Frontal cortex (tissue), 4 donors: ENCODE results near the gene SOAT2. TPM values are rescaled to one million over a fixed set of nuclear protein-coding genes. Genes with fewer than 3 reads are reported as not detected.
"Not testable (repeated sequence)": the region's sequence is repeated elsewhere in the genome, so short reads cannot be mapped to it uniquely, and the experiment has no call there.

ENCODE experiments used
- DNase-seq, 2 donors: peaks; one replicate each; pipeline ENCODE4 v3.0.0; 2012; ENCODE audit warnings: low spot score in 2 of 2
- FAIRE-seq: peaks from 2 replicates; lab custom pipeline; 2012; peaks lifted over from hg19 to GRCh38; lab: Jason Lieb, UNC
- total RNA-seq: library from RNA; depleted of rRNA; stranded (reverse); fragments of >200 nt; gene quantifications from one replicate; pipeline ENCODE4 v1.2.3, GENCODE V29; 2014
- donor health status: control.
- donor health status: control.
- donor health status: control.

Gene SOAT2
- total RNA-seq, 1 donor from 2014 or later, result under 0.01 TPM

DNA sequence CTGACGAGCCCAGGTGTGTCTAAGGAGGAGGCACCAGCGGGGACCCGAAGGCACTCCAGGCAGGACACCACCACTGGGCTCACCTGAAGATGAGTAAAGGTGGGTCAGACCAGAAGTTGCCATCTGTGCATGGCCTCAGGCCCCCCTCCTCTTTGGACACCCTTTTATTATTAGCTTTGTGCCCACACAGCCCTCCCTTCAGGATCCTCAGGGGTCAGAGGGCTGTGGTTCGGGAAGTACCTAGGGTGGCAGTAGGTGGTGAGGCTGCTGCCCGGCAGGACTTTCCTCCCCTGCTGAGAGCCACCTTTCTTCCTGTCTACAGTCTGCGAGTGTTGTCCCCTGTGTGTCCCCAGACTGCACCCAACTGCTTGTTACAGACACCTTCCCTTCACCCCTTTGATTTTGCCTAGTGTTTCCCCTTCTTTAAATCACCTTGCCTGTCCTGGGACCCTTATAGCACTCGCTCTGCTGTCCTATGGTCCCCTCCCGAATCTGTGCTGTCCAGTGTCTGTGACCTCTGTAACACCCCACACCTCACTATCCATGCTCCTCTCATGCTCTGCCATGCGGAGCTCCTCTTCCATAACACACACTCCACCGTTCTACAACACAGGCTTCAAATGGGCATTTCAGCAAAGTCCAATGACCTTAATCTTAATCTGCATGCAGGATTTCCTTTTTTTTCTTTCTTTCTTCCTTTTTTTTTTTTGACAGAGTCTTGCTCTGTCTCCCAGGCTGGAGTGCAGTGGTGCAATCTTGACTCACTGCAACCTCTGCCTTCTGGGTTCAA is 25.7 kb downstream of the SOAT2 start:
- DNase-seq (no peak), FAIRE-seq (no peak)

DNA sequence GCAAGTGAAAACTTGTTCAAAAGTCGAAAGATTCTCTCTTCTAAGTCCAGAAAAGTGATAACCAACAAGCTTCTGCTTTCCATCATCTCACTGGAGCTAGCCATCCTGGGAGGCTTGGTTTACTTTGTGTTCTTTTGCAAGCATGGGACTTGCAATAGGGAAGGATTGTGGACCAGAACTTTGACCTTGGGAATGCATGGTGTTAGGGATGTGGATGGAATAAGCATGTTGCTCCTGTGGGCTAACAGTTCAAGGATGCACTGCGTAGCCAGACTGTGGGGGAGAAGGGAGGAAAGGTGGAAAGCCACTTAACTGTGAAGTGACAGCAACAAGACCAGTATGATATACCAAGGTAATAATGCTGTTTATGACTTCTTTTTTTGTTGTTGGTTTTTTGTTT is 28.6 kb downstream of the SOAT2 start:
- DNase-seq, result no peak
- no peak for FAIRE-seq

DNA sequence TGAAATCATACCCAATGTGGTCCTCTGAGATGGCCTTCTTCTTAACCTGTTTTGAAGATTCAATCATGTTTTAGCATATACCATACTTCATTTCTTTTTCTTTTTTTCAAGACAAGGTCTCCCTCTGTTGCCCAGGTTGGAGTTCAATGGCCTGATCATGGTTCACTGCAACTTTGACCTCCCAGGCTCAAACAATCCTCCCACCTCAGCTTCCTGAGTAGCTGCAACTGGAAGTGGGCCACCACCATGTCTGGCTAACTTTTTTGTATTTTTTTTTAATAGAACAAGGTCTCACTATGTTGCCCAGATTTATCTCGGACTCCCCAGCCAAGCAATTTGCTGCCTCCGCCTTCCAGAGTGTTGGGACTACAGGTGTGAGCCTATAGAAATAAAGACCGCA is 30.4 kb downstream of the SOAT2 start:
- no peak for FAIRE-seq
- DNase-seq, result no peak

DNA sequence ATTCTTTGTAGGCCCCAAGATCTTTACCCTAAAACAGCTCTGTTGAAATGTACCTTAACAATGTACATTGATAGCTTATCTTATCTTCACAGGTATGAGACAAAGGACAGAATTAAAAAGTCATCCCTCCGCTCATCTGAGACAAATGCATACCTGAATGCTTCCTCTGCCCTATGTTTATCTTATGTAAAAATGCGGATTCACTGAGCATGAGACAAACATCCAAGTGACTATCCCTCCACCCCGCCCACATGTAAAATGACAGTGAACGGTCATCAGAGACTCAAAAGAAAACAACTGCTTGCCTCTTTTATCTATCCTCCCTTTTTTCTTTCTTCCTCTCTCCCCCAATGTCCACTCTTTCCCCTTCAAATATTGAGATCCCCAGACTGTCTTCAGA is 40.1 kb downstream of the SOAT2 start:
- no peak for FAIRE-seq
- no peak for DNase-seq

DNA sequence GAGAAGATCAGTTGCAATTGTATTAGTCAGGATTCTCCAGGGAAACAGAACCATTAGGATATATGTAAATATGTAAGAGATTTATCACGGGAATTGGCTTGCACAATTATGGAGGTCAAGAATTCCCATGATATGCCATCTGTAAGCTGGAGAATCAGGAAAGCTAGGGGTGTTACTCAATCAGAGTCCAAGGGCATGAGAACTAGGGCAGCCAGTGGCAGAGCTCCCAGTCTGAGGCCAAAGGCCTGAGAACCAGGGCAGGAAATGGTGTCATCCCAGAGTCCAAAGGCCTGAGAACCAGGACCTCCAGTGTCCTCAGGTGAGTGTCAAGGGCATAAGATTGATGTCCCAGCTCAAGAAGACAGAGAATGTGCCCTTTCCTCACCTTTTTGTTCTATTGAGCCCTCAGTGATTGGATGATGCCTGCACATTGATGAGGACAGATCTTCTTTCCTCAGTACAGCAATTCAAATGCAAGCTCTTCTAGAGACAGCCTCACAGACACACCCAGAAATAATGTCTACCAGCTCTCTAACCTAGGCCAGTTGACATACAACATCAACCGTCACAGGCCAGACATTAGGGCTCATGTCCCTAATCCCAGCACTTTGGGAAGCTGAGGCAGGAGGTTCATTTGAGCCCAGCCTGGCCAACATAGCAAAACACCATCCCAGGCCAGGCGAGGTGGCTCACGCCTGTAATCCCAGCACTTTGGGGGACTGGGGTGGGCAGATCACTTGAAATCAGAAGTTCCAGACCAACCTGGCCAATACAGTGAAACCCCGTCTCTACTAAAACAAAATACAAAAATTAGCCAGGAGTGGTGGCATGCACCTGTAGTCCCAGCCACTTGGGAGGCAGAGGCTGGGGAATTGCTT is 42.3 kb downstream of the SOAT2 start:
- no peak for FAIRE-seq
- no peak for DNase-seq

DNA sequence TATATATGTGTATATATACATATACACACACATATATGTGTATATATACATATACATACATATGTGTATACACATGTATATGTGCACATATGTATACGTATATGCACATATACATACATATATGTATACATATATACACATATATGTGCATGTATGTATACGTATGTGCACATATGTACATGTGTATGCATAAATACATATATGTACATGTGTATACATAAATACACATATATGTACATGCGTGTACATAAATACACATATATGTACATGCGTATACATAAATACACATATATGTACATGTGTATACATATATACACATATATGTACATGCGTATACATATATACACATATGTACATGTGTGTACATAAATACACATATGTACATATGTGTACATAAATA is 43.9 kb downstream of the SOAT2 start:
- FAIRE-seq (no peak), DNase-seq (no peak)

DNA sequence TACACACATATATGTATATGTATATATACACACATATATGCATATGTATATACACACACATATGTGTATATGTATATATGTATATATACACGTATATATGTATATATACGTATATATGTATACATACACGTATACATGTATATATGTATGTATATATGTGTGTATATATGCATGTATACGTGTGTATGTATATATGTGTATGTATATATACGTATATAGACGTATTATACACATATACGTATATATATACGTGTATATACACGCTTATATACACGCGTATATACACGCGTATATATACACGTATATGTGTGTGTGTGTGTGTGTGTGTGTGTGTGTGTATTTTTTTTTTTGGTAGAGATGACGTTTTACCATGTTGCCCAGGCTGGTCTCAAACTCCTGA is 44.4 kb downstream of the SOAT2 start:
- DNase-seq (no peak), FAIRE-seq (peak; percentile 81)

DNA sequence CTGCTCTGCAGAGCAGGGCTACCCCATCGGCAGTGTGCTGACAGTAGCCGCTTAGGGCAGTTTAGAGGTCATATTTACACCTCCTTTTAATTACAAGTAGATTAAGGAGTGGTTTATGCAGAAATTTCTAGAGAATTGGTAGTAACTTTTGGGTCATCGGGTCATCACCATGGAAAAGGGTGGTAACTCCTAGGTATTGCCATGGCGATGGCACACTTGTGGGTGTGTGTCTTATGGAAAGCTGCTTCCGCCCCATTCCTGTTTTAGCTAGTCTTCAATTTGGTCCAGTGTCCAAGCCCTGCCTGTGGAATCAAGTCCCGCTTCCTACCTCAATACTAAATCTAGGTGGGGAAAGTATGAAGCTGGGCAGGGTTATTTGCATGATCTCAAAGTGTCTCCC is 47.8 kb downstream of the SOAT2 start:
- FAIRE-seq (no peak), DNase-seq (no peak)

DNA sequence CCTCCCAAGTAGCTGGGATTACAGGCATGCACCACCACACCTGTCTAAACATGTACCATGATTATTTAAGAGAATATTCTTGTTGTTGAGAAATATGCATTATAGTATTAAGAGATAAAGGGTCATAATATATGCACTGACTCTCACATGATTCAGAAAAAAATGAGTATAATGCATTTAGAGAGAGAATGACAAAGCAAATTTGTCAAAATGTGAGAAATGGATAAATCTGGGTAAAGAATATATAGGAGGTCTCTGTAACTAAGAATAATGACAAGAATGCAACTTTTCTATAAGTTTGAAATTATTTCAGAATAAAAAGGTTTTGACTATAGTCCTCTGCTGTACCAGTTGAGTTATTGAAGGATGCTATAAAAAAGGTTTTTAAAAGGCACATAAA is 49.1 kb downstream of the SOAT2 start:
- DNase-seq (no peak), FAIRE-seq (no peak)

DNA sequence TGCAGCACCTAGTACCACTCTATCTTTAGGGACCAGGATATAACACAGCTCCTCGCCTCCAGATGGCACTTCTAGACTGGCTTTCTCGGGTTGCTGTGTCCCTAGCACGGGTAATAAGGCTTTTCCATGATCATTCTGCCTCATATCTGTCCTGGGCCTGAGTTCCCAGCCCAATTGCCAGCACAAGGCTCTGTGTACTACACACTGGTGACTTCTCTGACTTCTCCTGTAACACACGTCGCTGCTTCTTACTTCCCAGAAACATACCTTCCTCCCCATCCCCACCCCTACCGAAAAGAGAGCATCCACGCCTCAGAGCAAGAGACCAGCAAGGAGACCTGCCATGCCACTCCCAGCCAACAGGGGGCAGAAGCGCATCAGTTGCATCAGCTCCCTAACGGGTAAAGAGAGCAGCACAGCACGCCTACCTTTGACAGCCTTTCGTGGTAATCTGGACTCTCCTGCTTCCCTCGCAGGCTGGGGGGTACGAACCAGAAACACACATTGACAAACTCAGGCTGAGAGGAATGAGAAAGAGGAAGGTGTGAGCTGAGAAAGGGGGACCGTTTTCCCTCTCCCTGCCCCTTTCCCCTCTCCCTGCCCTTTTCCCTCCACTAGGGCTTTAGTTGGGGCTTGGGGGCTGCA is 56.0 kb downstream of the SOAT2 start:
- FAIRE-seq (no peak), DNase-seq (peak; percentile 54 to 78)

DNA sequence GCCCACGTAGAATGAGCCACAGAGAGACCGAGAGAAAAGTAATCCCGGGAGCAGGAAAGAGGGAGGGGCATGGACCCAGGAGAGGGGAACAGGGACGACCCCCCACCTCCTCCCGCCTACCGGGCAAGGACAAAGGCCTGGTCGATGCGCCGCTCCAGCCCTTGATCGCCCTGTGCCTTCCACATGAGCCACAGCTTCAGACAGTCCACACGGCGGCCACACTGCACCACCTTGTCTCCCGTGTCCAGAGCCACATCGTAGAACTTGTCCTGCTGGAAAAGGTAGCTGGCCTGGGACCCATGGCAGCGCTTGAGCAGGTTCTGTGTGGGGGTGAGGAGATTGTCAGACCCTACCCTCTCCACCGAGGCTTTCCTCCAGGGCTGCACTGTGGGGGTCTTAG is 56.7 kb downstream of the SOAT2 start:
- DNase-seq, result no peak
- no peak for FAIRE-seq

DNA sequence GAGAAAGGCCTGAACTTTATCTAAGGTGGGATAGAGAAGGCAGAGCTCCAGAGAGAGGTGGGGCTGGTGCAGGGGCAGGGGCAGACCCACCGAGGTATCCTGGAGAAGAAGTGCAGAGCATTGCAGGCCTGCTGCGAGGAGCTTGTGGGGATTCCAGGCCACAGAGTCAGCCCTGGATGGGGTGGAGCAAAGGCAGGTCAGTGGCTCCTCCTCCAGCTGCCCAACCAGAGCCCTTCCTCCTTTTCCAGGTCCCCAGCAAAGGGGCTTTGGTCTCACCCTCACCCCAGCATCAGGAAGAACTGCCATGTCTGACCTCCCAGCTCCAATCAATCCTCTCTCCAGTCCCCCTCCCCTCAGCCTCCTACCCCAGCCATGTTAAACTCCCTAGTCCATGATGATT is 57.4 kb downstream of the SOAT2 start:
- FAIRE-seq (no peak), DNase-seq (no peak)

DNA sequence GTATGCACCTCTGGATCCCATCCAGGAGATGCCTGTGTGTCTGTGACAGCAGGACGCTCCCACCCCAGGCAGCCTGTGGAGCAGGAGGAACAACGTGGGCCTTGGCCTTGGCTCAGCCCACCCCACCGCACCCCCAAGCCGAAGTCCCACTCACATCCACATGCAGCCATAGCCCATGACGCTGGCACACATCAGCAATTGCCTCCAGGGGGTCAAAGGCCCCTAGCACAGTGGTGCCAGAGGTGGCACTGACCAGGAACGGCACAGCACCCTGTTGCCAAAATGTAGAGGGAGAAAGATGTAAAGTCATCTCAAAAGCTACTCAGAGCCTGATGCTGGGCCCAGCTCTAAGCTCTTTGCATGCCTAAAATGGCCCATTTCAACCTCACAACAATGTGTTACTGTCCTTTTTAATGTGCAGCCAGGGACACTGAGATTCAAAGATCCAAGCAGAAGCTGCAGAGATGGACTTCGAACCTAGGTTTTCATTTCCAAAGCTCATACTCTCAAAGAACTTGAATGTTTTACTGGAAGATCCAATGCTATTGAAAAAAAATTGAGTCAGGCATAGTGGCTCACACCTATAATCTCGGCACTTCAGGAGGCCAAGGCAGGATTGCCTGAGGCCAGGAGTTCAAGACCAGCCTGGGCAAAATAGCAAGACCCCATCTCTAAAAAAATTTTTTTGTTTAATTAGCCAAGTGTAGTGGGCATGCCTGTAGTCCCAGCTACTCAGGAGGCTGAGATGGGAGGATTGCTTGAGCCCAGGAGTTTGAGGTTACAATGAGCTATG is 58.0 kb downstream of the SOAT2 start:
- FAIRE-seq (no peak), DNase-seq (no peak)

DNA sequence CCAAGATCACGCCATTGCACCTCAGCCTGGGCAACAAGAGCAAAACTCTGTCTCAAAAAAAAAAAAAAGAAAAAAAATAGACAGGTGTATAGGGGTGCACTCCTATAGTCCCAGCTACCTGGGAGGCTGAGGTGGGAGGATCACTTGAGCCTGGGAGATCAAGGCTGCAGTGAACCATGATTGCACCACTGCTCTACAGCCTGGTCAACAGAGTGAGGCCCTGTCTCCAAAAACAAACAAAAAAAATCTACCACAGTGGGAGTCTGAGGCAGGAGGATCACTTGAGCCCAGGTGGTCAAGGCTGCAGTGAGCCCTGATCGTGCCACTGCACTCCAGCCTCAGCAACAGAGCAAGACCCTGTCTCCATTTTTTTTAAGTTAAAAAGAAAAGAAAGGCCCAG is 59.7 kb downstream of the SOAT2 start:
- not testable (repeated sequence) for FAIRE-seq, DNase-seq

DNA sequence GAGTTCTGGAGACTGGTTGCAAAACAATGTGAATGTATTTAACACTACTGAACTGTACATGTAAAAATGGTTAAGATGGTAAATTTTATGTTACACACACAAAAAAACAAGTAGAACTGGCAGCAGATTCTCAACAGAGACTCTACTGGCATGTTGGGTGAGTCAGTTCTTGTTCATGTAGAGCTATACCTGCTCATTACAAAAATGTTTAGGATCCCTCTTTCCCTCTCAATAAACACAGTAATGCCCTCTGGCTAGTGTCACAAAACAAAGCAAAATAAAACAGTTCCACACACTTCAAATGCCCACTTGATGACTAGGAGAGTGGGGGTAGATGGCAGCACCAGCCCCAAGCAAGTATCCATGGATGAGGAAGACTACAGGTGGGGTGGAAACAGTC is 63.6 kb downstream of the SOAT2 start:
- no peak for FAIRE-seq
- no peak for DNase-seq

DNA sequence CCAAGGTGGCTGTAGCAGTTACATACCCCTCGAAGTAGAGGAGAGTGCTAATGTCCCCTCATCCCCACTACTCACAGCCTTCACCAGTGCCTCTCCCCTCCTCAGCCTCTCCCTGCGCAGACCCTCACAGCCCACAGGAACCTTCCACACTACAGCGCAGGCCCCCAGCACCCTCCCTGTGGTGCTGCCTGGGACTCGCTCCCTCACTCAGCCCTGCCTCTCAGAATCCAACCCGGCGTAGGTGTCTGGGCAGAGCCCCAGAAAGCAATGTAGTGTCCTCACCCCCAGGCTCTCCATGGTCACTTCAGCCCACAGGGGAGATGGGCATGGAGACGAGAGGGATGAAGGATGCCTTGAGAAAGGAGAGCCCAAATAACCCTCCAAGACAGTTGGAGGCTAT is 66.4 kb downstream of the SOAT2 start:
- no peak for DNase-seq
- no peak for FAIRE-seq

DNA sequence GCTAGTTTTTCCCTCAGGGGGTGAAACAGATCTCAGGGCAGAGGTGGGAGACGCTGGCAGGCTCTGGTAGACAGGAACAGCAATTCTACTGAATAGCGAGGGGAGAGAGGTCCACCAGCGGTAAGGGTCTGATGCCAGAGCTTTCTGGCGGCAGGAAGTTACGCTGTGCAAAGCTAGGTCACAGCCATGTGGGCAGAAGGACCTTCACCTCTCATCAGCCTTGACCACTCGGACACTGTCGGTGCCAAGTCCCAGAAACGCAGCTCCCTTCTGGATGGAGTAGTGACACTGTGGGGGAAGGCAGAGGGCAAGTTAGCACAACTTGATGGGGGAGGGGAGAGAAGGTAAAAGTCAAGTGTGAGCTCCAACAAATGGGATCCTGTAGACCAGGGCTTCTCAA is 66.9 kb downstream of the SOAT2 start:
- no peak for DNase-seq
- no peak for FAIRE-seq

DNA sequence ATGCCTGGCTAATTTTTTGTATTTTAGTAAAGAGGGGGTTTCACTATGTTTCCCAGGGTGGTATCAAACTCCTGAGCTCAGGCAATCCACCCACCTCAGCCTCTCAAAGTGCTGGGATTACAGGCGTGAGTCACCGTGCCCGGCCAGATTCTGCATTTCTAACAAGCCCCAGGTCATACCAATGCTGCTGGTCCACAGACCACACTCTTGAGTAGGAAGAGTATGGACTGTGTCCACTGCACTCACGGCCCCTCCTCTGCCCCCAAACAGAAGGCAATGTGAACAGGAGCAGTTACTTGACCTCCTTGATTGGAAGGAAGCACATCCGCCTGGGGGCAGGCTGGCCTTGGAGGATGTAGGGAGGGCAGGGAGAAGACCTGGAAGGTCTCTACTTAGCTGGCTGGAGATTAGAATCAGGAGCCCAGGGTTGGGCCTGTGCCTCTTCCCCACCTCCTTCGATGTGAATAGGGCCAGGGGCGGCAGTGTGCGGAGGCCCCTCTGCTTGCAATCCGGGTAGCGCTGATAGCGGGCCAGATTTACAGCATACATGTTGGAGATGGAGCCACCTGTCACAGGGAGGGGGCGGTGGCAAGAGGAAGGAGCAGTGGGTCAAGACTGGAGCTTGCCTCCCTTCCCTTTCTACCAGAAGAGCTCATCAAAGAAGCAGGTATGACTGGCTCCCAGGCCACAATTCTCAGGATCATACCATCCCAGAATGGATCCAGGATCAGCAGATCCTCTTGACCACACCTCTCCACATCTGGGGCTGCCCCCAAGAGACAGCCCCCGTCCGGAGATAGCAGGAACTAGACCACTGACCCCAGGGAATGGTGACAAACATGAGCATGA is 67.8 kb downstream of the SOAT2 start:
- FAIRE-seq, result no peak

DNA sequence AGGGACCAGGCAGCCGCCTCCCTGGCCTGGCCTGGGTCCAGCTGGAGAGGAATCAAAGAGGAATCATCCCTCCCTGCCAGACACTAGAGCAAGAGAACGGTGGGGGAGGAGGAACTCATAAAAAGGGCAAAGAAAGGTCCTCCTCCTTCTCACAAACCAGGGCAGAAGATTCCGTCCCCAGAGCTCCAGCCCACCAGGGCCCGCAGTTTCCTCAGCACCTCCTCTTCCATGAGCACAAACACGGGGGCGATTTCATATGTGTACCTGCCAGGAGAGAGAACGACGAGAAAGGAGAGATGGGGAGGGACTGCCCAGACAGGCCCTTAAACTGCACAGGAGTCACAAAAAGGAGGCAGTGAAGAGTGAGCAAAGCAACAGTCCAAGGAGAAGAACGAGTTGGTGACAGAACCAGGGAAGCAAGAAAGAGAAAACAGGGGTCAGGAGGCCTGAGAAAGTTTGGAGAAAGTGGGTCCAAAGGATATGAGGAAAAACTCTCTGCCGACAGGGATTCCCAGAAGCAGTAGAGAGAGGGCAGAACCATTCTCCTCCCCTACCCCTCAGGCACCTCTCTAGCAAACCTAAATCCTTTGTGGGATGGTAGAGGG is 68.5 kb downstream of the SOAT2 start:
- no peak for FAIRE-seq
- DNase-seq, result peak in 1 of 2 donors; percentile 35

More for the DNA sequence above, 67.8 kb downstream of the SOAT2 start:
- DNase-seq, result no peak
